ENCODE data around the gene PLOD3.
"Not testable (repeated sequence)": the region's sequence is repeated elsewhere in the genome, so short reads cannot be mapped to it uniquely, and the experiment has no call there.

Gene PLOD3

GRCh38 chr7:101210143-101210542 lies 7.2 kb downstream of the PLOD3 start:
- TF ChIP-seq CTCF (IDR thresholded peaks at IDR 0.05; ENCODE audit: insufficient read depth, low read length, missing control alignments), result no peak
- no peak overlapping the region for H3K4me3 ChIP-seq (ENCODE audit: low read depth, low read length)
- ChIA-PET CTCF (interaction anchor here (0.6 to 9.8 kb wide), 6 partner anchors 8 to 73 kb away, joined by 3 to 105 read pairs (median 4); partner anchors contain the start of genes MOGAT3 and ZNHIT1), POLR2A (no interaction called here)
- no peak for DNase-seq (ENCODE audit: low read depth, low spot score)

GRCh38 chr7:101208794-101209193 lies 8.6 kb downstream of the PLOD3 start:
- no peak for DNase-seq (ENCODE audit: low read depth, low spot score)
- no peak for TF ChIP-seq CTCF (IDR thresholded peaks at IDR 0.05; ENCODE audit: insufficient read depth, low read length, missing control alignments)
- POLR2A ChIA-PET, result interaction anchor here (0.7 kb wide), 2 partner anchors 8 to 24 kb away, joined by 3 read pairs; partner anchors contain the start of gene PLOD3
- no peak overlapping the region for H3K4me3 ChIP-seq (ENCODE audit: low read depth, low read length)
- CTCF ChIA-PET, result interaction anchor here (1.1 to 2.4 kb wide), 3 partner anchors 17 to 74 kb away, joined by 3 to 20 read pairs (median 6); no protein-coding TSS in a partner anchor

- no peak overlapping the region for H3K4me3 ChIP-seq (ENCODE audit: low read depth, low read length)
- ChIA-PET POLR2A (interaction anchor here (2.0 kb wide), 1 partner anchor 10 kb away, joined by 6 read pairs; the partner anchor contains the start of genes PLOD3 and ZNHIT1), CTCF (interaction anchor here (0.9 to 2.4 kb wide), 3 partner anchors 10 to 15 kb away, joined by 3 to 20 read pairs (median 5); partner anchors contain the start of genes PLOD3 and ZNHIT1)
- DNase-seq (ENCODE audit: low read depth, low spot score), result no peak
- no peak for TF ChIP-seq CTCF (IDR thresholded peaks at IDR 0.05; ENCODE audit: insufficient read depth, low read length, missing control alignments)
Measured at GRCh38 chr7:101207459-101207858, 9.9 kb downstream of the PLOD3 start.

GRCh38 chr7:101206665-101207042 lies 10.7 kb downstream of the PLOD3 start:
- no peak overlapping the region for H3K4me3 ChIP-seq (ENCODE audit: low read depth, low read length)
- CTCF ChIA-PET, result interaction anchor here (1.4 kb wide), 1 partner anchor 11 kb away, joined by 5 read pairs; the partner anchor contains the start of genes PLOD3 and ZNHIT1
- no peak for TF ChIP-seq CTCF (IDR thresholded peaks at IDR 0.05; ENCODE audit: insufficient read depth, low read length, missing control alignments)
- POLR2A ChIA-PET, result interaction anchor here (2.0 kb wide), 1 partner anchor 11 kb away, joined by 6 read pairs; the partner anchor contains the start of genes PLOD3 and ZNHIT1
- DNase-seq (ENCODE audit: low read depth, low spot score), result no peak

GRCh38 chr7:101205901-101206664 lies 11.3 kb downstream of the PLOD3 start:
- ChIA-PET CTCF (interaction anchor here (0.6 to 6.6 kb wide), 4 partner anchors 11 to 293 kb away, joined by 3 to 83 read pairs (median 13); partner anchors contain the start of genes PLOD3 and ZNHIT1), POLR2A (interaction anchor here (0.7 to 2.0 kb wide), 3 partner anchors 11 to 114 kb away, joined by 3 to 6 read pairs (median 6); partner anchors contain the start of genes PLOD3 and ZNHIT1)
- no peak for DNase-seq (ENCODE audit: low read depth, low spot score)
- H3K4me3 ChIP-seq (ENCODE audit: low read depth, low read length), result no peak overlapping the region
- TF ChIP-seq CTCF (IDR thresholded peaks at IDR 0.05; ENCODE audit: insufficient read depth, low read length, missing control alignments), result no peak

GRCh38 chr7:101203740-101204738 lies 13.3 kb downstream of the PLOD3 start:
- DNase-seq (ENCODE audit: low read depth, low spot score); H3K4me3 ChIP-seq (ENCODE audit: low read depth, low read length): not testable (repeated sequence)
- ChIA-PET CTCF (interaction anchor here (0.8 to 6.6 kb wide), 6 partner anchors 11 to 79 kb away, joined by 3 to 83 read pairs (median 4); partner anchors contain the start of gene ZNHIT1), POLR2A (interaction anchor here (1.5 kb wide), 1 partner anchor 13 kb away, joined by 6 read pairs; the partner anchor contains the start of genes PLOD3 and ZNHIT1)
